ENCODE results near the gene NHLRC4. TPM values are rescaled to one million over a fixed set of nuclear protein-coding genes. Genes with fewer than 3 reads are reported as not detected.

The NHLRC4 gene
- total and polyA plus RNA-seq, 2 of the 13 experiments (the other 11 are each of a cell fraction or from before 2014, with no cell fraction given), result 0.40 to 0.59 TPM

- TF ChIP-seq SOX6 (IDR thresholded peaks at IDR 0.05) (no peak), SOX6 (CRISPR knock-in tag; IDR thresholded peaks at IDR 0.05) (no peak; the same call in 1 of the 2 replicates), ZNF607 (CRISPR knock-in tag; IDR thresholded peaks at IDR 0.05; ENCODE audit: borderline replicate concordance) (no peak), ZNF383 (CRISPR knock-in tag; IDR thresholded peaks at IDR 0.05; ENCODE audit: borderline replicate concordance) (no peak), NR1H2 (CRISPR knock-in tag; IDR thresholded peaks at IDR 0.05; ENCODE audit: borderline replicate concordance, low read depth) (no peak), ZNF224 (CRISPR knock-in tag; IDR thresholded peaks at IDR 0.05) (no peak), ZC3H13 (CRISPR knock-in tag; IDR thresholded peaks at IDR 0.05) (peak; percentile 74; the same call in 1 of the 2 replicates), CENPX (CRISPR knock-in tag; IDR thresholded peaks at IDR 0.05) (no peak), ZNF512 (CRISPR knock-in tag; IDR thresholded peaks at IDR 0.05) (no peak), RARG (CRISPR knock-in tag; IDR thresholded peaks at IDR 0.05; ENCODE audit: low read depth) (no peak), DPF2 (CRISPR knock-in tag; IDR thresholded peaks at IDR 0.05; ENCODE audit: borderline replicate concordance, low read depth) (no peak), ZNF510 (CRISPR knock-in tag; IDR thresholded peaks at IDR 0.05; ENCODE audit: low read depth) (no peak), JDP2 (CRISPR knock-in tag; IDR thresholded peaks at IDR 0.05; ENCODE audit: borderline replicate concordance) (no peak), NFE2L1 (CRISPR knock-in tag; IDR thresholded peaks at IDR 0.05; ENCODE audit: borderline replicate concordance) (0 out of 2 replicates have a peak, but pooled peaks have one; percentile 73), HMGA1 (CRISPR knock-in tag; conservative IDR thresholded peaks at IDR 0.05) (no peak), ZNF331 (CRISPR knock-in tag; IDR thresholded peaks at IDR 0.05) (no peak; the same call in 1 of the 2 replicates), ZNF17 (CRISPR knock-in tag; IDR thresholded peaks at IDR 0.05) (no peak), MNT (IDR thresholded peaks at IDR 0.05) (no peak), HOXA7 (CRISPR knock-in tag; IDR thresholded peaks at IDR 0.05) (no peak), ZNF431 (CRISPR knock-in tag; IDR thresholded peaks at IDR 0.05; ENCODE audit: borderline replicate concordance, low read depth) (0 out of 2 replicates have a peak, but pooled peaks have one; percentile 47)
- TF ChIP-seq, protein P1, sequence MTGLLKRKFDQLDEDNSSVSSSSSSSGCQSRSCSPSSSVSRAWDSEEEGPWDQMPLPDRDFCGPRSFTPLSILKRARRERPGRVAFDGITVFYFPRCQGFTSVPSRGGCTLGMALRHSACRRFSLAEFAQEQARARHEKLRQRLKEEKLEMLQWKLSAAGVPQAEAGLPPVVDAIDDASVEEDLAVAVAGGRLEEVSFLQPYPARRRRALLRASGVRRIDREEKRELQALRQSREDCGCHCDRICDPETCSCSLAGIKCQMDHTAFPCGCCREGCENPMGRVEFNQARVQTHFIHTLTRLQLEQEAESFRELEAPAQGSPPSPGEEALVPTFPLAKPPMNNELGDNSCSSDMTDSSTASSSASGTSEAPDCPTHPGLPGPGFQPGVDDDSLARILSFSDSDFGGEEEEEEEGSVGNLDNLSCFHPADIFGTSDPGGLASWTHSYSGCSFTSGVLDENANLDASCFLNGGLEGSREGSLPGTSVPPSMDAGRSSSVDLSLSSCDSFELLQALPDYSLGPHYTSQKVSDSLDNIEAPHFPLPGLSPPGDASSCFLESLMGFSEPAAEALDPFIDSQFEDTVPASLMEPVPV (CRISPR knock-in tag; IDR thresholded peaks at IDR 0.05), result peak; percentile 54; the same call in 1 of the 2 replicates
- TF ChIP-seq, protein P2, sequence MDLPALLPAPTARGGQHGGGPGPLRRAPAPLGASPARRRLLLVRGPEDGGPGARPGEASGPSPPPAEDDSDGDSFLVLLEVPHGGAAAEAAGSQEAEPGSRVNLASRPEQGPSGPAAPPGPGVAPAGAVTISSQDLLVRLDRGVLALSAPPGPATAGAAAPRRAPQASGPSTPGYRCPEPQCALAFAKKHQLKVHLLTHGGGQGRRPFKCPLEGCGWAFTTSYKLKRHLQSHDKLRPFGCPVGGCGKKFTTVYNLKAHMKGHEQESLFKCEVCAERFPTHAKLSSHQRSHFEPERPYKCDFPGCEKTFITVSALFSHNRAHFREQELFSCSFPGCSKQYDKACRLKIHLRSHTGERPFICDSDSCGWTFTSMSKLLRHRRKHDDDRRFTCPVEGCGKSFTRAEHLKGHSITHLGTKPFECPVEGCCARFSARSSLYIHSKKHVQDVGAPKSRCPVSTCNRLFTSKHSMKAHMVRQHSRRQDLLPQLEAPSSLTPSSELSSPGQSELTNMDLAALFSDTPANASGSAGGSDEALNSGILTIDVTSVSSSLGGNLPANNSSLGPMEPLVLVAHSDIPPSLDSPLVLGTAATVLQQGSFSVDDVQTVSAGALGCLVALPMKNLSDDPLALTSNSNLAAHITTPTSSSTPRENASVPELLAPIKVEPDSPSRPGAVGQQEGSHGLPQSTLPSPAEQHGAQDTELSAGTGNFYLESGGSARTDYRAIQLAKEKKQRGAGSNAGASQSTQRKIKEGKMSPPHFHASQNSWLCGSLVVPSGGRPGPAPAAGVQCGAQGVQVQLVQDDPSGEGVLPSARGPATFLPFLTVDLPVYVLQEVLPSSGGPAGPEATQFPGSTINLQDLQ (CRISPR knock-in tag; IDR thresholded peaks at IDR 0.05), result no peak
These were observed 23.3 kb upstream of the NHLRC4 start (continued) for GRCh38 chr16:543301-544164.
